IMR-90 (cell line): ENCODE results near the gene NPTX1. TPM values are rescaled to one million over a fixed set of nuclear protein-coding genes. Genes with fewer than 3 reads are reported as not detected.
A peak's percentile ranks its signal among the peaks of the same experiment; 100 is the strongest.

ENCODE experiments used
- ATAC-seq: fragments of 200-7000 bp; cut with Tn5 transposase; 2 replicates; pipeline ENCODE4 v1.9.1; 2020; ENCODE audit warnings: low read depth, mild to moderate bottlenecking, moderate library complexity
- BruUV-seq: library from RNA; stranded (reverse); fragments of 400-500 nt; replicated peaks from 2 replicates; lab custom pipeline; 2021; lab: Mats Ljungman, UMichigan
- CTCF ChIA-PET: fragments of 300-600 bp; formaldehyde crosslinking; extraction: SDS; loops from one replicate; lab custom pipeline; 2021; ENCODE audit warnings: antibody characterized with exemption; lab: Yijun Ruan, JAX
- POLR2A ChIA-PET: fragments of 300-600 bp; sonication (Branson Sonifier 250); formaldehyde crosslinking; loops from one replicate; lab custom pipeline; 2022; ENCODE audit warnings: antibody characterized with exemption; ENCODE audit not compliant: unreplicated experiment; lab: Charles Lee
- DNase-seq: peaks from one replicate; pipeline ENCODE4 v3.0.0; 2013
- H2AFZ ChIP-seq: replicated peaks from 2 replicates; pipeline ENCODE3; 2013; ENCODE audit warnings: low read length, mild to moderate bottlenecking; ENCODE audit not compliant: poor library complexity
- H2AK5ac ChIP-seq: 2 replicates; pipeline ENCODE4 v1.6.1; 2013; ENCODE audit warnings: low read depth, low read length, inconsistent platforms
- H2AK9ac ChIP-seq: replicated peaks from 2 replicates; pipeline ENCODE3; 2013; ENCODE audit warnings: mild to moderate bottlenecking, low read depth, low read length, moderate library complexity; ENCODE audit not compliant: poor library complexity
- H2BK120ac ChIP-seq: 2 replicates; pipeline ENCODE4 v1.6.1; 2013; ENCODE audit warnings: low read depth, low read length, inconsistent platforms
- H2BK15ac ChIP-seq: 3 replicates; pipeline ENCODE4 v1.6.1; 2013; ENCODE audit warnings: low read depth, low read length, inconsistent platforms
- H2BK20ac ChIP-seq: 2 replicates; pipeline ENCODE4 v1.6.1; 2013; ENCODE audit warnings: low read depth, mild to moderate bottlenecking, inconsistent platforms, low read length, moderate library complexity
- H2BK5ac ChIP-seq: 2 replicates; pipeline ENCODE4 v1.6.1; 2013; ENCODE audit warnings: mild to moderate bottlenecking, low read depth, low read length, inconsistent platforms; ENCODE audit not compliant: poor library complexity, severe bottlenecking
- H3K14ac ChIP-seq: replicated peaks from 2 replicates; pipeline ENCODE4 v1.6.1; 2013; ENCODE audit warnings: low read depth, low read length, inconsistent platforms
- H3K18ac ChIP-seq: 2 replicates; pipeline ENCODE4 v1.6.1; 2013; ENCODE audit warnings: low read depth, low read length, control low read depth
- H3K23ac ChIP-seq: 2 replicates; pipeline ENCODE4 v1.6.1; 2013; ENCODE audit warnings: low read depth, low read length, inconsistent platforms
- H3K27ac ChIP-seq: 2 replicates; pipeline ENCODE4 v1.5.1; 2013; ENCODE audit warnings: mild to moderate bottlenecking, control low read depth, low read length; ENCODE audit not compliant: insufficient read depth
- H3K27me3 ChIP-seq: 2 replicates; pipeline ENCODE4 v1.6.1; 2013; ENCODE audit warnings: low read length; ENCODE audit not compliant: control insufficient read depth, insufficient read depth
- H3K36me3 ChIP-seq: 2 replicates; pipeline ENCODE4 v1.6.1; 2013; ENCODE audit warnings: low read length, mixed read lengths; ENCODE audit not compliant: control insufficient read depth, insufficient read depth
- H3K4ac ChIP-seq: 2 replicates; pipeline ENCODE4 v1.6.1; 2013; ENCODE audit warnings: low read depth, low read length, inconsistent platforms
- H3K4me1 ChIP-seq: 2 replicates; pipeline ENCODE4 v1.6.1; 2013; ENCODE audit warnings: low read length, mixed read lengths; ENCODE audit not compliant: control insufficient read depth, insufficient read depth
- H3K4me2 ChIP-seq: 2 replicates; pipeline ENCODE4 v1.6.1; 2013; ENCODE audit warnings: low read depth, mild to moderate bottlenecking, control low read depth, low read length, moderate library complexity
- H3K4me3 ChIP-seq: 2 replicates; pipeline ENCODE4 v1.5.1; 2013; ENCODE audit warnings: low read depth, mild to moderate bottlenecking, control low read depth, low read length, moderate library complexity; ENCODE audit not compliant: insufficient read depth
- H3K56ac ChIP-seq: 2 replicates; pipeline ENCODE4 v1.6.1; 2013; ENCODE audit warnings: low read length, inconsistent platforms; ENCODE audit not compliant: insufficient read depth; ENCODE audit errors: extremely low read depth
- H3K79me1 ChIP-seq, 2 experiments: 2 replicates each; pipeline ENCODE4 v1.6.1; 2013; ENCODE audit warnings: low read length in 2 of 2, inconsistent platforms in 1 of 2, low read depth in 1 of 2
- H3K9ac ChIP-seq: 2 replicates; pipeline ENCODE4 v1.6.1; 2013; ENCODE audit warnings: low read depth, low read length, control low read depth
- H3K9me1 ChIP-seq: 2 replicates; pipeline ENCODE4 v1.6.1; 2013; ENCODE audit warnings: low read length, inconsistent platforms; ENCODE audit not compliant: insufficient read depth
- H3K9me3 ChIP-seq: 2 replicates; pipeline ENCODE4 v1.6.1; 2013; ENCODE audit warnings: low read length; ENCODE audit not compliant: control insufficient read depth, insufficient read depth
- H4K20me1 ChIP-seq: 2 replicates; pipeline ENCODE4 v1.6.1; 2013; ENCODE audit warnings: low read length, inconsistent platforms; ENCODE audit not compliant: insufficient read depth
- H4K5ac ChIP-seq: 2 replicates; pipeline ENCODE4 v1.6.1; 2013; ENCODE audit warnings: mild to moderate bottlenecking, low read depth, low read length, control low read depth
- H4K8ac ChIP-seq, 2 experiments: 2 replicates each; pipeline ENCODE4 v1.6.1; 2013; ENCODE audit warnings: low read depth in 2 of 2, low read length in 2 of 2, control low read depth in 1 of 2, inconsistent platforms in 1 of 2
- H4K91ac ChIP-seq: 2 replicates; pipeline ENCODE4 v1.6.1; 2013; ENCODE audit warnings: low read depth, low read length, inconsistent platforms; ENCODE audit not compliant: insufficient read depth
- BHLHE40 ChIP-seq: fragments of 150-350 bp; IDR thresholded peaks from 2 replicates; pipeline ENCODE4 v1.6.1; 2016; ENCODE audit warnings: mild to moderate bottlenecking, low read depth, low read length
- CEBPB ChIP-seq: IDR thresholded peaks from 2 replicates; pipeline ENCODE4 v1.6.1; 2012; ENCODE audit warnings: low read depth, low read length, improper control_type of control experiment
- CHD1 ChIP-seq: IDR thresholded peaks from 2 replicates; pipeline ENCODE4 v1.6.1; 2012; ENCODE audit warnings: low read depth, low read length, improper control_type of control experiment
- MAFK ChIP-seq: IDR thresholded peaks from 2 replicates; pipeline ENCODE4 v1.6.1; 2012; ENCODE audit warnings: low read depth, low read length, improper control_type of control experiment
- MXI1 ChIP-seq: IDR thresholded peaks from 2 replicates; pipeline ENCODE4 v1.6.1; 2012; ENCODE audit warnings: low read depth, mild to moderate bottlenecking, low read length, moderate library complexity, borderline replicate concordance
- NFE2L2 ChIP-seq: fragments of 150-350 bp; IDR thresholded peaks from 2 replicates; pipeline ENCODE4 v1.6.1; 2016; ENCODE audit warnings: low read depth, mild to moderate bottlenecking, low read length
- POLR2A ChIP-seq: IDR thresholded peaks from 2 replicates; pipeline ENCODE4 v1.6.1; 2012; ENCODE audit warnings: mild to moderate bottlenecking, low read depth, low read length
- RAD21 ChIP-seq: IDR thresholded peaks from 2 replicates; pipeline ENCODE4 v1.6.1; 2012; ENCODE audit warnings: low read length, improper control_type of control experiment
- RCOR1 ChIP-seq: IDR thresholded peaks from 2 replicates; pipeline ENCODE4 v1.6.1; 2012; ENCODE audit warnings: mild to moderate bottlenecking, low read length, improper control_type of control experiment; ENCODE audit not compliant: insufficient replicate concordance
- RFX5 ChIP-seq: IDR thresholded peaks from 2 replicates; pipeline ENCODE4 v1.8.0; 2012; ENCODE audit warnings: low read depth, mild to moderate bottlenecking, low read length, moderate library complexity
- SMC3 ChIP-seq: fragments of 150-350 bp; IDR thresholded peaks from 2 replicates; pipeline ENCODE4 v1.6.1; 2016; ENCODE audit warnings: low read depth, mild to moderate bottlenecking, antibody characterized with exemption, low read length, moderate library complexity
- dilution Hi-C: fragments of 300-500 bp; cut with HindIII; formaldehyde crosslinking; loops from one replicate; pipeline ENCODE4 v1.14.3; 2018; ENCODE audit warnings: low sequenced_read_pairs; ENCODE audit not compliant: unreplicated experiment
- in situ Hi-C: fragments of 300-500 bp; cut with MboI; formaldehyde crosslinking; loops from 3 replicates; pipeline ENCODE4 v1.14.3; 2019; ENCODE audit warnings: low sequenced_read_pairs, inconsistent platforms, mixed read lengths
- intact Hi-C: fragments of 100-400 bp; cut with micrococcal nuclease; formaldehyde crosslinking; loops from 2 replicates; pipeline ENCODE4 v1.10.0; 2022
- polyA plus RNA-seq, 3 experiments: library from polyadenylated mRNA; depleted of rRNA; stranded (reverse); fragments of >200 nt; gene quantifications; 2 replicates each; pipeline ENCODE4 v1.2.3, GENCODE V29; 2012; ENCODE audit warnings: low replicate concordance in 1 of 3
- total RNA-seq: library from RNA; depleted of rRNA; stranded (reverse); fragments of >200 nt; gene quantifications from 2 replicates; pipeline ENCODE4 v1.2.3, GENCODE V29; 2012
- TF ChIP-seq, protein P1 (sequence below): conservative IDR thresholded peaks from 2 replicates; pipeline ENCODE4 v1.5.1; 2012; ENCODE audit warnings: mild to moderate bottlenecking, low read depth, low read length, improper control_type of control experiment
- TF ChIP-seq, protein P2 (sequence below): fragments of 150-350 bp; IDR thresholded peaks from 2 replicates; pipeline ENCODE4 v1.6.1; 2017; ENCODE audit warnings: mild to moderate bottlenecking, antibody characterized with exemption, low read length, low read depth
- TF ChIP-seq, protein P3 (sequence below): fragments of 150-350 bp; IDR thresholded peaks from 2 replicates; pipeline ENCODE4 v1.6.1; 2016; ENCODE audit warnings: low read depth, mild to moderate bottlenecking, low read length, moderate library complexity, borderline replicate concordance

NPTX1 gene
- total and polyA plus RNA-seq, 2 of the 4 experiments (the other 2 are of a cell fraction): 20.8 to 39.5 TPM

DNA sequence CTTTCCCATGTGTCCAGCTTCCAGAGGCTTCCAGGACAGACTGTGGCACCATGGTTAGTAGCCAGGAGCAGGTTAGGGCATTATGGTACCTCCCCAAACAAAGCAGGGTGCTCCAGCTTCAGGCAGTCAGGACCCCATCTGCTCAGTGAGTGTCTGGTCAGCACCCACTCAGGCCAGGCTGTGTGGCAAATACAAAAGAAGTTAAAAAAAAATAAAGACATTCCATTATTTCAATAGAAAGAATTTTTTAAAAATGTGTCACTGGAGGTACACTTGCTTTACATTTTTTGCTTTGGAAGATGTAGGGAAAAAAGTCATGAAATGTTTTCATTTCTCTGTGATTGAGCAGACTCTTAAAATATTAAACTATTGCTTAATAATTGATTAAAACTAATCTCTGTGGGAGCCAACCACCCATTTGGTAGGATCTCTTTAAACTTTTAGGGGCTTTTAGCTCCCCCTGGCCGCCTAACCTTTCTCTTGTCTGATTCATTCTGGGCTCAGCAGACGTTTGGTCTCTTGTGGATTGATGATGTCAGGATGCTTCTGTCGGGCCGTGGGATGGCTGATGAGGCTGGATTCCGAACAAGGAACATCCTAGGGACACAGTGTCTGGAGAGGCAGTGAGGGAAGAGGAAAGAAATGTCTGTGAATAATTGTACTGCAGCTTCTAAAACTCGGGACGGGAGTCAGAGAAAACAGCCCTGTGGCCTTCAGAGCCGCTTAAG, 28.4 kb upstream of the NPTX1 start (continued):
- TF ChIP-seq, protein P1, sequence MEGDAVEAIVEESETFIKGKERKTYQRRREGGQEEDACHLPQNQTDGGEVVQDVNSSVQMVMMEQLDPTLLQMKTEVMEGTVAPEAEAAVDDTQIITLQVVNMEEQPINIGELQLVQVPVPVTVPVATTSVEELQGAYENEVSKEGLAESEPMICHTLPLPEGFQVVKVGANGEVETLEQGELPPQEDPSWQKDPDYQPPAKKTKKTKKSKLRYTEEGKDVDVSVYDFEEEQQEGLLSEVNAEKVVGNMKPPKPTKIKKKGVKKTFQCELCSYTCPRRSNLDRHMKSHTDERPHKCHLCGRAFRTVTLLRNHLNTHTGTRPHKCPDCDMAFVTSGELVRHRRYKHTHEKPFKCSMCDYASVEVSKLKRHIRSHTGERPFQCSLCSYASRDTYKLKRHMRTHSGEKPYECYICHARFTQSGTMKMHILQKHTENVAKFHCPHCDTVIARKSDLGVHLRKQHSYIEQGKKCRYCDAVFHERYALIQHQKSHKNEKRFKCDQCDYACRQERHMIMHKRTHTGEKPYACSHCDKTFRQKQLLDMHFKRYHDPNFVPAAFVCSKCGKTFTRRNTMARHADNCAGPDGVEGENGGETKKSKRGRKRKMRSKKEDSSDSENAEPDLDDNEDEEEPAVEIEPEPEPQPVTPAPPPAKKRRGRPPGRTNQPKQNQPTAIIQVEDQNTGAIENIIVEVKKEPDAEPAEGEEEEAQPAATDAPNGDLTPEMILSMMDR: peak; percentile 28; the same call in 1 of the 2 replicates
- peak; percentile 37; the same call in 1 of the 2 replicates for TF ChIP-seq CEBPB

DNA sequence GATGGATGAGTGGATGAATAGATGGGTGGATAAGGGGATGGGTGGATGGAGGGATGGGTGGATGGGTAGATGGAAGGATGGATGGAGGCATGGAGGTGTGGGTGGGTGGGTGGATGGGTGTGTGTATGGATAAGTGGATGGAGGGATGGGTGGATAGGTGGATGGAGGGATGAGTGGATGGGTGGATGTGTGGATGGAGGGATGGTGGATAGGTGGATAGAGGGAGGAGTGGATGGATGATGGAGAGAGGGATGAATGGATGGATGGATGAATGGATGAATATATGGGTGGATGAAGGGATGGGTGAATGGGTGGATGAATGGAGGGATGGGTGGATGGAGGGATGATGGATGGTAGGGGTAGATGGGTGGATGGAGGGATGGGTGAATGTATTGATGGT, 27.5 kb upstream of the NPTX1 start:
- Histone ChIP-seq H3K56ac (no peak overlapping the region), H3K4me3 (no peak overlapping the region), H3K9ac (no peak overlapping the region), H3K4me2 (no peak overlapping the region), H3K9me1 (peaks cover 13% of the 10 kb centered on the region), H4K8ac (peak overlapping the region in 1 of 2 experiments; percentile 56; a peak in 1 of 4 replicates), H3K23ac (no peak overlapping the region), H3K27me3 (no peaks in the 10 kb centered on the region), H3K79me1 (0 out of 4 replicates have a peak, but pooled peaks cover 0 to 5% of the 10 kb centered on the region in 2 experiments), H2BK120ac (peak overlapping the region; percentile 85), H2BK15ac (no peak overlapping the region; the same call in 2 of the 3 replicates), H2AK5ac (peak overlapping the region; percentile 84), H2BK20ac (peak overlapping the region; percentile 84; the same call in 1 of the 2 replicates), H3K36me3 (no peaks in the 10 kb centered on the region), H2BK5ac (peak overlapping the region; percentile 63), H4K20me1 (no peaks in the 10 kb centered on the region), H2AK9ac (no peak overlapping the region), H3K4me1 (peaks cover 18% of the 10 kb centered on the region), H3K27ac (no peak overlapping the region), H4K5ac (no peak overlapping the region), H3K9me3 (no peaks in the 10 kb centered on the region), H3K18ac (no peak overlapping the region), H2AFZ (no peak overlapping the region), H4K91ac (peak overlapping the region; percentile 28; the same call in 1 of the 2 replicates), H3K14ac (peak overlapping the region; percentile 44), H3K4ac (peak overlapping the region; percentile 63)
- intact Hi-C loops (no loop called here), in situ Hi-C loops (no loop called here), dilution Hi-C loops (no loop called here)
- ATAC-seq: no peak
- ChIA-PET POLR2A (no interaction called here), CTCF (no interaction called here)
- DNase-seq: no peak
- BruUV-seq: no TSS peak
- TF ChIP-seq RCOR1 (no peak), CHD1 (no peak), CEBPB (no peak), POLR2A (no peak), NFE2L2 (no peak), MXI1 (no peak), MAFK (no peak), RFX5 (no peak), BHLHE40 (no peak), SMC3 (no peak), RAD21 (no peak)
- TF ChIP-seq, protein P2, sequence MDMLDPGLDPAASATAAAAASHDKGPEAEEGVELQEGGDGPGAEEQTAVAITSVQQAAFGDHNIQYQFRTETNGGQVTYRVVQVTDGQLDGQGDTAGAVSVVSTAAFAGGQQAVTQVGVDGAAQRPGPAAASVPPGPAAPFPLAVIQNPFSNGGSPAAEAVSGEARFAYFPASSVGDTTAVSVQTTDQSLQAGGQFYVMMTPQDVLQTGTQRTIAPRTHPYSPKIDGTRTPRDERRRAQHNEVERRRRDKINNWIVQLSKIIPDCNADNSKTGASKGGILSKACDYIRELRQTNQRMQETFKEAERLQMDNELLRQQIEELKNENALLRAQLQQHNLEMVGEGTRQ: no peak
- TF ChIP-seq, protein P3, sequence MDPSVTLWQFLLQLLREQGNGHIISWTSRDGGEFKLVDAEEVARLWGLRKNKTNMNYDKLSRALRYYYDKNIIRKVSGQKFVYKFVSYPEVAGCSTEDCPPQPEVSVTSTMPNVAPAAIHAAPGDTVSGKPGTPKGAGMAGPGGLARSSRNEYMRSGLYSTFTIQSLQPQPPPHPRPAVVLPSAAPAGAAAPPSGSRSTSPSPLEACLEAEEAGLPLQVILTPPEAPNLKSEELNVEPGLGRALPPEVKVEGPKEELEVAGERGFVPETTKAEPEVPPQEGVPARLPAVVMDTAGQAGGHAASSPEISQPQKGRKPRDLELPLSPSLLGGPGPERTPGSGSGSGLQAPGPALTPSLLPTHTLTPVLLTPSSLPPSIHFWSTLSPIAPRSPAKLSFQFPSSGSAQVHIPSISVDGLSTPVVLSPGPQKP: no peak
